Measurements from ENCODE around the gene PC. TPM values are rescaled to one million over a fixed set of nuclear protein-coding genes. Genes with fewer than 3 reads are reported as not detected.
A peak's percentile ranks its signal among the peaks of the same experiment; 100 is the strongest.

The PC gene
- total RNA-seq, 1 donor from 2014 or later, result 13.5 TPM

DNA sequence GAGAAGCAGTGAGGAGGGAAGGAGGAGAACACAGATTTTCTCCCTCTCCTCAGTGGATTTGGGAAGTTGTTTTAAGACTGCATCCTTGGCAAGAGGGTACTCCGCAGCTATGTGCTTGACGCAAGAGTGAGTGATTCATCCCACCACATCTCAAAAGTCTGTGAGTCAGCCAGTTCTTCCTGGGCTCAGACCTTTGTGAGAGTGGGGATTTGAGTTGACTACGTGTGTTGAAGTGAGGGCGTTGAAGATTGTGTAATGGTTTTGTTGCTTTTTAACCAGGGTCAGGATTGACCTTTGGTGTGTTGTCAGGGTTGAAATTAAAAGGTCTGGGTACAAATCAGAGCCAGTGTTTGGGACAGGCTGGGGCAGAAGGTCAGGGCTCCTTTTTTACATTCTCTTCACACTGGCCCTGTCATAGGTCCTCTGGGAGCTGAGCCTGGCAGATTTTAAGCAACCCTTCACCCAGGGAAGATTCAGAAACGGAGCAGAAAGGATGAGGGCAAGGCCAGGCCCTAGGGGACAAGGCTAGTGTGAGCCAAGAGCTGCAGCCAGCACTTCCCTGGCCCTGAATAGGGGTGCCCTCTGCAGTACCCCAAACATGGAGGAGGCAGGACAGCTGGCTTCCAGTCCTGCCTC is 12.7 kb upstream of the PC start:
- TF ChIP-seq, protein P1, sequence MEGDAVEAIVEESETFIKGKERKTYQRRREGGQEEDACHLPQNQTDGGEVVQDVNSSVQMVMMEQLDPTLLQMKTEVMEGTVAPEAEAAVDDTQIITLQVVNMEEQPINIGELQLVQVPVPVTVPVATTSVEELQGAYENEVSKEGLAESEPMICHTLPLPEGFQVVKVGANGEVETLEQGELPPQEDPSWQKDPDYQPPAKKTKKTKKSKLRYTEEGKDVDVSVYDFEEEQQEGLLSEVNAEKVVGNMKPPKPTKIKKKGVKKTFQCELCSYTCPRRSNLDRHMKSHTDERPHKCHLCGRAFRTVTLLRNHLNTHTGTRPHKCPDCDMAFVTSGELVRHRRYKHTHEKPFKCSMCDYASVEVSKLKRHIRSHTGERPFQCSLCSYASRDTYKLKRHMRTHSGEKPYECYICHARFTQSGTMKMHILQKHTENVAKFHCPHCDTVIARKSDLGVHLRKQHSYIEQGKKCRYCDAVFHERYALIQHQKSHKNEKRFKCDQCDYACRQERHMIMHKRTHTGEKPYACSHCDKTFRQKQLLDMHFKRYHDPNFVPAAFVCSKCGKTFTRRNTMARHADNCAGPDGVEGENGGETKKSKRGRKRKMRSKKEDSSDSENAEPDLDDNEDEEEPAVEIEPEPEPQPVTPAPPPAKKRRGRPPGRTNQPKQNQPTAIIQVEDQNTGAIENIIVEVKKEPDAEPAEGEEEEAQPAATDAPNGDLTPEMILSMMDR (IDR thresholded peaks at IDR 0.05), result no peak
- Histone ChIP-seq H3K27ac (peak overlapping the region; percentile 92 to 96), H3K4me1 (peaks cover 15 to 18% of the 10 kb centered on the region in 2 donors), H3K9me3 (no peaks in the 10 kb centered on the region), H3K4me3 (no peak overlapping the region), H3K27me3 (no peaks in the 10 kb centered on the region), H3K36me3 (no peaks in the 10 kb centered on the region)
- intact Hi-C loops (cut with DNase I), result loop anchor here (1.0 to 5.0 kb wide), 5 partner anchors 13 to 146 kb away; partner anchors contain the start of genes KDM2A, PC, RCE1 and RHOD
- DNase-seq (ENCODE audit: low spot score in 2 of 2), result peak; percentile 57 to 95

DNA sequence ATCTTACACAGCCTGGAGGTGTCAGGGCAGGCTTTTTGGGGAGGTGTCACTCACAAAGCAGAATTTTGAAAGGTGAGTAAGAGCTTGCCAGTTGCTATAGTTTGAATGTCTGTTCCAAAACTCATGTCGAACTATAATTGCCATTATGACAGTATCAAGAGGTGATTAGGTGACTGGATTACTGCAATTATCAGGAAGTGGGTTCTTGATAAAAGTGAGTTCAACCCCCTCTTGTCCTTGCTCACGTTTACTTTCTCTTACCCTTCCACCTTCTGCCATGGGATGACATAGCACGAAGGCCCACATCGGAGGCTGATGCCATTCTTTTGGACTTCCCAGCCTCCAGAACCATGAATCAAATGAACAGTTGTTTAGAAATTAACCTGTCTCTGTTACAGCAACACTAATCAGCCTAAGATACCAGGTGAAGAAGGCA is 12.2 kb upstream of the PC start:
- H3K27ac ChIP-seq, result peak overlapping the region; percentile 92 to 96
- H3K9me3 ChIP-seq, result no peaks in the 10 kb centered on the region
- DNase-seq (ENCODE audit: low spot score in 2 of 2), result no peak
- TF ChIP-seq, protein P1 (IDR thresholded peaks at IDR 0.05), result no peak
- H3K27me3 ChIP-seq, result no peaks in the 10 kb centered on the region
- no peaks in the 10 kb centered on the region for H3K36me3 ChIP-seq
- H3K4me1 ChIP-seq, result peaks cover 15 to 18% of the 10 kb centered on the region in 2 donors
- no peak overlapping the region for H3K4me3 ChIP-seq
- intact Hi-C loops (cut with DNase I), result loop anchor here (1.0 to 5.0 kb wide), 5 partner anchors 12 to 147 kb away; partner anchors contain the start of genes KDM2A, PC, RCE1 and RHOD

DNA sequence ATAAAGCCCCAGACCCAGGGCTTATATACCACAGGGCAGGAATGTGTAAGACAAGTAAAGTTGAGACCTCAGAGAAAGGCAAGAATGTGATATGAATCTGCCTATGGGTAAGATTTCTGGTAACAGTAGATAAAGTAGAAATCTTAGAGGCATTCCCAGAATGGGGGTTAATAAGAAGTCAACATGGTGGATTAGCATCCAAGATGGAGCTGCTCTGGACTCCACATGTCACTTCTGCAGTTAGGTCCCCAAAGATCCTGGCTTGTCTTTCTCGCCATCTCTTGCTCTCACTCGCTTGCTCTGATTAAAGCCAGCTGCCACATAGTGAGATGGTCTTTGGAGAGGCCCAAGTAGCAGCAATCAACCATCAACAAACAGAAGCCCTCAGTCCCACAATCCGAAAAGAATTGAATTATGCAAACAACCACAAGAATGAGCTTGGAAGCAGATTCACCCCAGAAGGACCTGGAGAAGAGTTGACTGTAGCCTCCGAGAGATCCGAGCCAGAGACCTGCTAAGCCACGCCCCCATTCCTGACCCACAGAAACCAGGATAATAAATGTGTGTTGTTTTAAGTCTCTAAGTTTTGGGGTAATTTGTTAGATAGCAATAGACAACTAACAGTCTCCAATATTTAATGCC is 11.5 kb upstream of the PC start:
- Histone ChIP-seq H3K4me1 (peaks cover 15 to 18% of the 10 kb centered on the region in 2 donors), H3K36me3 (no peaks in the 10 kb centered on the region), H3K27me3 (no peaks in the 10 kb centered on the region), H3K4me3 (no peak overlapping the region), H3K9me3 (no peaks in the 10 kb centered on the region), H3K27ac (peak overlapping the region; percentile 92 to 96)
- TF ChIP-seq, protein P1 (IDR thresholded peaks at IDR 0.05), result no peak
- intact Hi-C loops (cut with DNase I), result loop anchor here (1.0 to 5.0 kb wide), 5 partner anchors 11 to 148 kb away; partner anchors contain the start of genes KDM2A, PC, RCE1 and RHOD
- DNase-seq (ENCODE audit: low spot score in 2 of 2), result no peak

DNA sequence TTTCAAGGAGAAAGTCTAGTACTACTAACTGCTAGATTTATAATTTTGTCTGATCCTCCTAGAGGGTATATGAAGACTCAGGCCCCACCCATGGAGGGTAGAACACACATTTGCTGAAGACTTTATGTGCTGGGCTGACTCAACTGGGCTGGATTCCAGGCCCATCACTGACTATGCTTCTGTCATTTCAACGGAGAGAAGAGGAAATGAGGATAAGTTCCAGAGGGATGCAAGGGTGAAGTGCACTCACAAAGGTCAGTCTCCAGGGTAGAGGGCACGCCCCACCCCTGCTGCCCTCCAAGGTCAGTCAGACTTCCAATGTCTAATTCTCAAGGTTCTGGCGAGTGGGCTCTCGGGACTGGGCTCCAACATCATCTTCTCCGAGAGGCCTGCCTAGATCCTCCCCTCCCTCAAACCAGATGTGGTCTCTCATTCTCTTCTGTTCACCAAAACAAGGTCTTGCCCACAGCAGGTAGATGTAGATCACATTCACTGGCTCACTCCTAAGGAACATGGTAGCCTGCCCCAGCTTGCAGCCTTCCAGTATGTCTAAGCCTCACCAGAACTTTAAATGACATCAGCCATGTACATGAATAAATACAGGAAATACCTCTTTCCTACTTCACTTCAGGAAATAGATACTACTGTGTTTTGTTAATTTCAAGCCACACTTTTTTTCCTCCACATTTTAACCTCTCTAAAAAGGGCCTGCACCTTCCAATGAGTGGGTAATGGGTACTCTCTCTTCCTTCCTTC is 9.7 kb upstream of the PC start:
- peak overlapping the region; percentile 17 to 54 for H3K27ac ChIP-seq

GRCh38 chr11:66966351-66966750 is 8.2 kb upstream of the PC start:
- TF ChIP-seq, protein P1 (IDR thresholded peaks at IDR 0.05), result no peak
- intact Hi-C loops (cut with DNase I), result no loop called here
- no peaks in the 10 kb centered on the region for H3K9me3 ChIP-seq
- H3K27ac ChIP-seq, result no peak overlapping the region
- no peak for DNase-seq (ENCODE audit: low spot score in 2 of 2)
- H3K4me1 ChIP-seq, result peaks cover 7 to 10% of the 10 kb centered on the region in 2 donors
- no peak overlapping the region for H3K4me3 ChIP-seq
- H3K27me3 ChIP-seq, result no peaks in the 10 kb centered on the region
- H3K36me3 ChIP-seq, result no peaks in the 10 kb centered on the region

More for the DNA sequence above, 9.7 kb upstream of the PC start:
- intact Hi-C loops (cut with DNase I), result no loop called here
- H3K36me3 ChIP-seq, result no peaks in the 10 kb centered on the region
- H3K4me1 ChIP-seq, result peaks cover 15 to 18% of the 10 kb centered on the region in 2 donors
- DNase-seq (ENCODE audit: low spot score in 2 of 2), result no peak
- TF ChIP-seq, protein P1 (IDR thresholded peaks at IDR 0.05), result no peak
- H3K9me3 ChIP-seq, result no peaks in the 10 kb centered on the region
- no peak overlapping the region for H3K4me3 ChIP-seq
- H3K27me3 ChIP-seq, result no peaks in the 10 kb centered on the region

Measured in ascending aorta (tissue), 2 donors.